HG02571 (cell line): ENCODE measurements around the gene DGUOK.

Experiments used
- ATAC-seq: cut with Tn5 transposase; IDR thresholded peaks from one replicate; pipeline ENCODE4 v1.9.1; 2021; ENCODE audit warnings: mild to moderate bottlenecking, moderate library complexity; ENCODE audit not compliant: unreplicated experiment

DGUOK gene

GRCh38 chr2:73977466-73977865, 50.8 kb downstream of the DGUOK start:
- ATAC-seq, result no peak

GRCh38 chr2:73979021-73979420, 52.3 kb downstream of the DGUOK start:
- ATAC-seq, result no peak

- ATAC-seq, result no peak
Observed at GRCh38 chr2:73979686-73980085, 53.0 kb downstream of the DGUOK start.

- ATAC-seq, result no peak
Observed at GRCh38 chr2:73980566-73980965, 53.9 kb downstream of the DGUOK start.

- ATAC-seq, result no peak
Observed at GRCh38 chr2:73981081-73982001, 54.7 kb downstream of the DGUOK start.

GRCh38 chr2:73982140-73982617, 55.5 kb downstream of the DGUOK start:
- no peak for ATAC-seq

- ATAC-seq, result no peak
Observed at GRCh38 chr2:73983322-73984202, 56.9 kb downstream of the DGUOK start.

GRCh38 chr2:73984203-73984921, 57.7 kb downstream of the DGUOK start, which contains the start of gene TET3:
TSS of gene TET3 (plus strand) at chr2:73984910. CDS start at chr2:73986404, 1,494 bp downstream.
- ATAC-seq, result peak; percentile 32

- ATAC-seq, result peak; percentile 18
Observed at GRCh38 chr2:73984922-73985307, 58.2 kb downstream of the DGUOK start.

GRCh38 chr2:73985308-73986084, 58.8 kb downstream of the DGUOK start:
- ATAC-seq, result peak; percentile 40

GRCh38 chr2:73986085-73986681, 59.5 kb downstream of the DGUOK start:
- ATAC-seq, result no peak

GRCh38 chr2:73987109-73987947, 60.6 kb downstream of the DGUOK start:
- no peak for ATAC-seq

- ATAC-seq, result no peak
Observed at GRCh38 chr2:73987948-73988700, 61.4 kb downstream of the DGUOK start.

GRCh38 chr2:73989972-73990371, 63.3 kb downstream of the DGUOK start:
- ATAC-seq, result no peak

GRCh38 chr2:73990531-73990930, 63.9 kb downstream of the DGUOK start:
- ATAC-seq, result no peak

- ATAC-seq, result no peak
Observed at GRCh38 chr2:73992036-73992435, 65.4 kb downstream of the DGUOK start.

GRCh38 chr2:73993376-73993775, 66.7 kb downstream of the DGUOK start:
- ATAC-seq, result no peak

GRCh38 chr2:73993778-73994177, 67.1 kb downstream of the DGUOK start:
- no peak for ATAC-seq
